CD4-positive, alpha-beta T cell treated with Interleukin-4 for 1 hour (primary cell): ENCODE data around the gene XPO1.
A peak's percentile ranks its signal among the peaks of the same experiment; 100 is the strongest.
"Not testable (repeated sequence)": the region's sequence is repeated elsewhere in the genome, so short reads cannot be mapped to it uniquely, and the experiment has no call there.

ENCODE experiments used
- DNase-seq, 2 donors: peaks; one replicate each; pipeline ENCODE4 v3.0.0-alpha.2; 2020 to 2022

The XPO1 gene

DNA sequence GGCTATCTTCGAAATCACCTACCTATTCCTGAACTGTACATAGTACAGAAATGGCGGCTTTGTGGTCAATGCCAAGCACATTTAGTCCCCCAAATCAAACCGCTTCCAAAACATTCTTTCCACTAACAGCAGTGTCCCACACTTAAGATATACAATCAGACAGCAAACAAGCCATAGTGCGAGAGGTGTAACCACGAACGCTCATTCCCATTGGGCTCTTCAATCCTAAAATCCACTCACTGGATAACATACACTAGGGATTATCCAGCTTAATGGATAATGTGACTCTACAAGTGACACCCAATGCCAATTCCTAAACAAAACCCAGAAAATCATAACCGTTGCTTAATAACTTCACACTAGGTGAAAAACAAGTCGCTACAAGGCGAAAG is 2.0 kb downstream of the XPO1 start:
- peak in 1 of 2 donors; percentile 26 for DNase-seq

DNA sequence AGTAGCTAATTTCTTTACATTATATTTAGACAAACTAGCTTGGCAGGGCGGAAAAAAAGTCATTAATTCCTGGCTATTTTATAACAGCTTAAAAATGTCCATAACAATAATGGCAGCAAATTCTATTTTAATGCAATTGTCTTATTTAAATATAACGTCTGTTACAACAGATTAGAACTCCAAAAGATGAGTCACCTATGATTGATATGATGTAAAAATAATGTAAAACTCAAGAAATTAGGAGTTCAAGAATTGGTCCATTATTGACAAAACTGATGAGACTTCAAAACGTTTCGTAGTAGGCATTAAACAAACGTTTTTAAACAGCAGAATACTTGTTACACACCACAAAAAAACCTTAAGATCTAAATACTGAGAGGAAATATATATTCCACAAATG is 2.7 kb downstream of the XPO1 start:
- no peak for DNase-seq

DNA sequence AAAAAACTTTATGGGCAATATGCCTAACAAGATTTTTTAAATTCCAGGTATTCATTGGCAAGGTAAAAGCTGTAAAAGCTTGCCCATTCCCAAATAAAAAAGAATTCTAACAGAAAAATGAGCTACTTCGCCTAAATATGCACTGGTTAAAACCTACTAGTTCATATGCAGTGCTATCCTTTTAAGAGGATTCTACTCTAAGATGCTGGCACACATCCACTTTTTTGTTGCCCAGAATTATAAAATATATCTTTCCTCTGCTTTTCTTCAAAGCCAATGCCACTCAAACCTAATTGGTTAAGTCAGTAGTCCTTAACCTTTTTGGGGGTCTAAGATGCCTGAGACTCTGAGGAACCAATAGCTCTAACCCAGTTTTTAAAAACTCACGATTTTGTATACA is 3.2 kb downstream of the XPO1 start:
- DNase-seq, result no peak

DNA sequence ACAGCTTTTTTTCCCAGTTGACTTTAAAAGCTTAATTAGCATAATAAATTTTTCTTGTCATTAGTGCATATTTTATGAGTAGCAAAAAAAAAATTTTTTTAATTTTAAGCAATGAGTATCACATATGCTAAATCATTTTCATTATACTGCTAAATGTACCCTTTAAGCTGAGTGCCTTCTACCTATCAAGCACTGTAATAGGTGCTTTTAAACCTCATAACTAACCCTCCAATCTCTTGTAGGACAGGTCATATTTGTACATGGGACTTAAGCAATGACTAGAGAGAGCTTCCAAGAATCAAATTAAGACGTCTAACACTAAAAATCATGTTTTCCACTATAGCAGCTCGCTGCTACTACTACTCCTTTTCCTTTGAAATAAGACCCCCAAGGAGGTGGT is 7.4 kb downstream of the XPO1 start:
- DNase-seq, result no peak

DNA sequence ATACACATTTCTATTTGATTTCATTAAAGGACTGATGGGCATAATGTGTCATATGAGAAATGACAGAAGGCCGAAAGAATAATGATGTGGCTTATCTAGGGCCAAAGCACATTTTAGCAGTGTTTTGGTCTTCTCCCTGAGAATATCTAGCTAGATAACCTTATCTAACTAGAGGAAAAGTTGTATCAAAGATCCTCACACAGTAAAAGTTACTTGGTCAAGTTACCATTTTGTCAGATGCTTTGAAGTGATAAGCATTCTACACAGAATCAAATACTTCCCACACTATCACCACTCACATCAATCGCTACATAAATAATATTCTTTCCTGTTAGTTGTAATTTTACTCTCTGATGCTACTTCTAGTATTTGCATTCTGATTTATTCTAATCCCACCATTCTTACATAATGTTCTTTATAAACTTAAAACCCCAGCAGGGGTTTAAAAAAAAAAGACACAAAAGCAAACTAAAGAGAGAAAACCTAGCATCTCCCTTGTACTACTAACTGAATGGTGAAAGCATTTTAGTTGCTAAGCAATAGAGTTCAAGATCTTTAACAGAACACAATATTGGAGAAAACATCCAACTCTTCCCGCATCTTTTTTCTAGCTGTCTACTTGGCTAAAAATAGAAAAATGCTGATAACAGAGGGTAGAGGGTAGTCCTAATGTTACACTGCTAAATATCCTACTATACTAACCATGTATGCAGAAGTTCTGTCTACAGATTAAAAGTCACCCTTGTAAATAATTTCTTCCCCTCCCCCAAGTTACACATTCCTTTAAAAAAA is 8.0 kb downstream of the XPO1 start:
- no peak for DNase-seq

DNA sequence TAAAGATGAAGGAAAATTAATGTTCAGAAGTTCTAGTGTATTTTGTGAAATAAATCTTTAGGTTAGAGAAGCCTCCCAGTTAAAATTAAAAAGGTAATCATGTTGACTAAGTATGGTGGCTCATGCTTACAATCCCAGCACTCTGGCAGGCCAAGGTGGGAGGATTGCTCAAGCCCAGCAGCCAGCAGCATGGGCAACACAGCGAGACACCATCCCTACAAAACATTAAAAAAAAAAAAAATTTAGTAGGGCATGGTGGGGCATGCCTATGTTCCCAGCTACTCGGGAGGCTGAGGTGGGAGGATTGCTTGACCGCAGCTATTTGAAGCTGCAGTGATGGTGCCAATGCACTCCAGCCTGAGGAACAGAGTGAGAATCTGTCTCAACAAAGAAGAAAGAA is 17.9 kb downstream of the XPO1 start:
- no peak for DNase-seq

DNA sequence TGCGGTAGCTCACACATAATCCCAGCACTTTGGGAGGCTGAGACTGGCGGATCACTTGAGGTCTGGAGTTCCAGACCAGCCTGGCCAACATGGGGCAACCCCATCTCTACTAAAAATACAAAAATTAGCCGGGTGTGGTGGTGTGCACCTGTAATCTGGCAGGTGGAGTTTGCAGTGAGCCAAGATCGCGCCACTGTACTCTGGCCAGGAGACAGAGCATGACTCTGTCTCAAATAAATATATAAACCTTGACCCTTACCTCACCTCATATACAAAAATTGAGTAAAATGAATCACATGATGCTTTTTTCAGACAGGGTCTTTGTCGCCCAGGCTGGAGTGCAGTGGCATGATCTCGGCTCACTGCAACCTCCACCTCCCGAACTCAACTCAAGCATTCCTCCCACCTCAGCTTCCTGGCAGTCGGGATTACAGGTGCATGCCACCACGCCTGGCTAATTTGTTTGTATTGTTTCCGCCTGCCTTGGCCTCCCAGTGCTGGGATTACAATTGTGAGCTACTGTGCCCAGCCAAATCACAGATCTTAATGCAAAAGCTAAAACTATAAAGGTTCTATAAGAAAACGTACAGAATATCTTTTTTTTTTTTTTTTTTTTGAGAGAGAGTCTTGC is 25.3 kb downstream of the XPO1 start:
- DNase-seq, result no peak

DNA sequence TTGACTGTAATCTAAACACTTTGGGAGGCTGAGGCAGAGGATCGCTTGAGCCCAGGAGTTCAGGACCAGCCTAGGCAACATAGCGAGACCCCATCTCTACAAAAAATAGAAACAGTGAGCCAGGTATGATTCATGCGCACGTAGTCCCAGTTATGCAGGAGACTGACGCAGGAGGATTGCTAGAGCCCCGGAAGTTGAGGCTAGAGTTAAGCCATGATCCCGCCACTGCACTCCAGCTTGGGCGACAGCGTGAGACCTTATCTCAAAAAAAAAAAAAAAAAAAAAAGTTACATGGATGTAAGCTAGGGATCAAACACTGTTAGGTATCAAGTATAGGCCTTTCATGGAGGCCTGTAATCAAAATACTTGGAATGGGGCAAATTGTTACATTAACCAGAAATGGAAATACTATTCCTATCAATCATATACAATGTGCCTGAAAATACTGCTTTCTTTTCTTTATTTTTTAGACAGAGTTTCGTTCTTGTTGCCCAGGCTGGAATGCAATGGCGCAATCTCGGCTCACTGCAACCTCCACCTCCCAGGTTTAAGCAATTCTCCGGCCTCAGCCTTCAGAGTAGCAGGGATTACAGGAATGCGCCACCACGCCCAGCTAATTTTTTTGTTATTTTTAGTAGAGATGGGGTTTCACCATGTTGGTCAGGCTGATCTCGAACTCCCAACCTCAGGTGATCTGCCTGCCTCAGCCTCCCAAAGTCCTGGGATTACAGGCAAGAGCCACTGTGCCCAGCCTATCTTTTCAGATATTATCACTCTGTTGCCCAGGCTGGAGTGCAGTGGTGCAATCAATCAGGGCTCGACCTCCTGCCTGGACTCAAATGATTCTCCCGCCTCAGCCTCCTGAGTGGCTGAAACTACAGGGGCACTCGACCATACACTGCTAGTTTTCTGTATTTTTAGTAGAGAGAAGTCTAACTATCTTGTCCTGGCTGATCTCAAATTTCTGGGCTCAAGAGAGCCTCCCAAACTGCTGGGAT is 27.2 kb downstream of the XPO1 start:
- DNase-seq, result no peak

DNA sequence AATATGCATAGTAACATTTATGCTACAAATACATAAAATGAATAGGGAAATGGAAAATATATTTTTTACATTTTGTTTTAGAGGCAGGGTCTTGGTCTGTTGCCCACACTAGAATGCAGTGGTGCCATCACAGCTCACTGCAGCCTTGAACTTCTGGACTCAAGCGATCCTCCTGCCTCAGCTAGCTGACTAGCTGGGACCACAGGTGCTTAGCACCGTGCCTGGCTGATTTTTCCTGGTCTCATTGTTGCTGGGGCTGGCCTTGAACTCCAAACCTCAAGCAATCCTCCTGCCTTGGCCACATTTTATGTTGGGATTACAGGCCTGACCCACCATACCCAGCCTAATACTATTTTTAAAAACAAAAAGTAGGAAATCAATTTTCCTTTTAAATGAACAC is 33.2 kb downstream of the XPO1 start:
- DNase-seq, result no peak

DNA sequence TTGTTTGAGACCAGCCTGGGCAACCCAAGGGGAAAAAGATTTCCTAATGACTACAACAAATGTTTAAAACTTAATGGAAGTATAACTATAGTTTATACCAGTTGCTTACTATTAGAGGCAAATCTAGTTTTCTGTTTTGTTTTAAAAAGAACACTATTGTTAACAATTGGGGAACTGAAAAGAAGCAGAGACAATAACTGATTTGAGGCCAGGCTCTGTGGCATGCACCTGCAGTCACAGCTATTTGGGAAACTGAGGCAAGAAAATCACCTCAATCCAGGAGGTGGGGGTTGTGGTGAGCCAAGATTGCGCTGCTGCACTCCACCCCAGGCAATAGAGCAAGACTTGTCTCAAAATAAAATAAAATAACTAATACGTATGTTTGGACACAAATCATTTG is 39.1 kb downstream of the XPO1 start:
- no peak for DNase-seq

DNA sequence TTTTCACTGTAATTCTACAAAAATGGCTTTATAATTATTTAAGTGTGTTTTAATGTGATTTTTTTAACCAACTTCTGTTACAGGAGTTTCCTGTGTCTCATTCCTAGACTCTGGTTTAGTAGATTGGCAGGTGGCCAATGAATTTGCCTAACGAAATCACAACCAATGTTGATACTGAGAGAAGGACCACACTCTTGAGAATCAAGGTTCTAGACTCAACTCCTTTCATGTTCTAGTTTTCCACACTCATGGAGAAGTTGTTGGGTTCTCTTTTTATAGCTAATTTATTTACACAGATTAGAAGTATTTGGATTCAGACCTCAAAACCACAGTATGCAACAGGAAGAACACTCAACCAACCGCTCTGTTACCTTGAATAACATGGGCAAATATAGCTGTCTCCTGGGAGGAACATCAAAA is 44.6 kb downstream of the XPO1 start:
- peak in 1 of 2 donors; percentile 32 for DNase-seq

DNA sequence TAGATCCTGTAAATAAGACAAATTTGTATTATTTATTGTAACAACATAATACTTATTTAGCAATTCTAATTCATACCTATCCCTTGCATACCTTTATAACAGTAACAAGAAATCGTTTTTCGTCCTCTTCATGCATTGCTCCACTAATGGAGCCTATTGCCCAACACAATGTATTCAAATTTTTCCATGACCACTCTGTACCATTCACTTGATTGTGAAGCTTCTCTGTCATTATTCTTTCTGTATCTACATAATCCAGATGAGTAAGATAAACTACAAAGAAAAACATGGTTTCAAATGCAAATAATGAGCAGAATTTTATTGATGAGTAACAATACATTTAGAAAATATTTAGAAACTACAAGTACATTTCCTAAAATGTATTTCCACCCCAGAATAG is 45.7 kb downstream of the XPO1 start:
- DNase-seq, result no peak

DNA sequence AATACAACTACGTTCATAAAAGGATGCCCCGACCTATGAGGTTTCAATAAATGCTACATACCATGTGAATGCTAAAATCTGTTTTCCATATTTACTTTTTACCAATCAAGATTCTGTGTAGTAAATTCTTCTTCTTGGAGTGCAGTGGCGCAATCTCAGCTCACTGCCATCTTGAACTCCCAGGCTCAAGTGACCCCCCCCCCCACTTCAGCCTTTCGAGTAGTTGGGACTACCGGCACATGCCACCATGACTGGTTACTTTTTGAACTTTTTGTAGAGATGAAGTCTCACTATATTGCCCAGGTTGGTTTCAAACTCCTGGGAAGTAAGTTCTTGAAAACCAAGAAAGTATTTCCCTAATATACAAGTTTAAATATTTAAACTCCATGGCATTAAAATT is 52.9 kb downstream of the XPO1 start:
- no peak for DNase-seq

DNA sequence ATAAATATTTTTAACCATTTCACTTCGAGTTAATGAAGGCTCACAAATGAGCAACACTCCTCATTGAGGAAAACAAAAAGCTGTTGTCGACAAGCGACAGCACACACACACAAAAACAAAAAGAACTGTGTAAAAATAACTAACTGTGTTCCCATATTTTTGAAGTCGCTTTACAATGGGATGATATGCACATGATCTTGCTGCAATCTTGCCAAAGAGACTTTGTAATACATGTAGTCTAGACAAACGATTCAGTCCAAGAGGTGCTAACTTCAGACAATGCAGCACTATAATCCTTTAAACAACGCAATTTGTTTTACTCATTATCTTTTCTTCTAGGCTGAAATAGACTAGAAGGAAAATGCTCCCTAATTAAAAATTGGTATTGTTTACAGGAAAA is 60.1 kb downstream of the XPO1 start:
- DNase-seq, result no peak

DNA sequence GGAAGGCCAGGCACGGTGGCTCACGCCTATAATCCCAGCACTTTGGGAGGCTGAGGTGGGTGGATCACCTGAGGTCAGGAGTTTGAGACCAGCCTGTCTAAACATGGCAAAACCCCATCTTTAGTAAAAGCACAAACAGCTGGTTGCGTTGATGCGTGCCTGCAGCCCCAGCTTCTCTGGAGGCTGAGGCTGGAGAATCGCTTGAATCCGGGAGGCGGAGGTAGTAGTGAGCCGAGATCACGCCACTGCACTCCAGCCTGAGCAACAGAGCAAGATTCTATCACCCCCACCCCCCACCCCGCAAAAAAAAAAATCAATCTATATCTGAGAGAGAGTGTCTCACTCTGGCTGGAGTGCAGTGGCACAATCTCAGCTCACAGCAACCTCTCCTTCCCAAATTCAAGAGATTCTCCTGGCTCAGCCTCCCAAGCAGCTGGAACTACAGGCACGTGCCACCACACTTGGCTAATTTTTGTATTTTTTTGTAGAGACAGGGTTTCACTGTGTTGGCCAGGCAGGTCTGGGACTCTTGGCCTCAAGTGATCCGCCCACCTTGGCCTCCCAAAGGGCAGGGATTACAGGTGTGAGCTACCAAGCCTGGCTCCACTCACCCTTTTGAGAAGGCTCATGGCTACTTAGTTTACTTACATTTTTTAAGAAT is 61.1 kb downstream of the XPO1 start:
- not testable (repeated sequence) for DNase-seq

DNA sequence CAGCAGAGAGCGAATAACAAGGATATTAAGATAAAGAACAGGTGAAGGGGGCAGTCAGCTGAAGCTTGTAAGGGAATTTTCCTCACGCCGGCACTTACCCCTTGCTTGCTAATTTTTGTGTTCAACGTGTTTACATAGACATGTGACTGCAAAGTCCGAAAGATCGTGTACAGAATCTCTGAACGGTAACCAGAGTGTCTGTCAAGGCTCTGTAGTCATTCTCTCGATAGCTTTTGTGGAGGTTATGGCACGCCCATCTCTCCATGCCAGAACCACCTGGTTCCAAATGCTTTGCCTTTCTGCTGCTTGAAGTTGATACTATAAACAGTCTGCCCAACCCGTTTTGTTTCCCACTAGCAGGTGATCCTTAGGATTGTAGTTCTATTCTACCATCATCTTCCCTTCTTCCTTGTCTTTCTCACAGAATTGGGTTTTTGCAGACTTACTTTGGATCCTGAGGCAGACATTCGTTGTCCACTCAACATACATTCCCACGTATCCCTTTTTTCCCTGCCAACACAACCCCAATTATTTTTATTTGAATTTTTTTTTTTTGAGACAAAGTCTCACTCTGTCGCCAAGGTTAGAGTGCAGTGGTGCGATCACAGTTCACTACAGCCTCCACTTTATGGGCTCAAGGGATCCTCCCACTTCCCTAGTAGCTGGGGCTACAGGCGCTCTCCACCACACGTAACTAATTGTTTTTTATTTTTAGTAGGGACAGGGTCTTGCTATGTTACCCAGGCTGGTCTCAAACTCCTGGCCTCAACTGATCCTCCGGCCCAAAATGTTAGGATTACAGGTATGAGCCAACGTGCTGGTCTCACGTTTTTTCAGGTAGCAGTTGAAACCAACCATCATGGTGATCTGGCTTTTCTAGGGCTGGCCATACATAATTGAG is 66.0 kb downstream of the XPO1 start:
- peak; percentile 26 to 49 for DNase-seq

DNA sequence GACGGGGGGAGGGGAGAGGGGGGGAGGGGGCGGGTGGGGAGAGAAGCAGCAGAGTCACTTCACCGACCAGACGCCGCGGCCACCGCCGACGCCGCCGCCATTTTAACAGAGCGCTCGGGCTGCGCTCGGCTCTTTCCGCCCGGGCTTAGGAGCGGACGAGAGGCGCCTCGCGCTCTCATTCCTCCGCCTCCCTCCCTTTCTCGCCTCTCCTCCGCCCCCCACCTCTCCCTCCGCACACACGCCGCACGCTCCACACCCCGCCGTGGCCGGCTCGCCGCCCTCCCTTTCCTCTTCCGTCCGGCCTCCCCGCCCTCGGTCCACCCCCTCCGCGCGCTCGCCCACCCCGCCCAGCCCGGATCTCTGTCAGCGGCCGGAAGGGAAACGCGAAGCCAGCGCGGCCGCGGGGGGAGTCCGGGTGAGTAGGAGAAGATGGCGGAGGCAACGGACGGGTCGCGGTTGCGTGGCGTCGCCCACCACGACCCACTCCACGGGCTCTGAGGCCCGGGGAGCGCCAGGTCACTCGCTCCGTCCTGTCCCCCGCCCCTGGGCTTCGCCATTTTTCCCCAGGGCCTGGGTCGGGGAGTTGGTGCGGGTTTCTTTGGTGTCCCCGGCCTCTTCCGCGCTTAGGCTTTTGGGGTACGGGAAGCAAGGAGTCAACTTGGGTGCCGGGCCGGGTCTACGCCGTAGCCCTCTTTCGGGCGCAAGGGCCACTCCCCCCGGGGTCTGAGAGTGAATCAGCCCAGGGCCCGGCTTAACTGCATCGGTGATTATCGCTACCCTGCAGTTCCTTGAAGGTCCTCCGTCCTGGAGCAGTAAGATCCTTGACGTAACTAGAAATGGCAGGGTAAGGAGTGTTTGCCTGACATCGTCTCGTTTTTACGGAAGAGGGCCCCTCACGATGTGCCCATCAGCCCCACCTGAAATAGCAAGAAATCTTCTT is 66.9 kb downstream of the XPO1 start, which contains the start of gene USP34:
Gene USP34 (minus strand): TSS at position 123 of the 940 bp plus-strand sequence. CDS start 395 bp downstream, outside the sequence.
- DNase-seq, result peak; percentile 96 to 97

DNA sequence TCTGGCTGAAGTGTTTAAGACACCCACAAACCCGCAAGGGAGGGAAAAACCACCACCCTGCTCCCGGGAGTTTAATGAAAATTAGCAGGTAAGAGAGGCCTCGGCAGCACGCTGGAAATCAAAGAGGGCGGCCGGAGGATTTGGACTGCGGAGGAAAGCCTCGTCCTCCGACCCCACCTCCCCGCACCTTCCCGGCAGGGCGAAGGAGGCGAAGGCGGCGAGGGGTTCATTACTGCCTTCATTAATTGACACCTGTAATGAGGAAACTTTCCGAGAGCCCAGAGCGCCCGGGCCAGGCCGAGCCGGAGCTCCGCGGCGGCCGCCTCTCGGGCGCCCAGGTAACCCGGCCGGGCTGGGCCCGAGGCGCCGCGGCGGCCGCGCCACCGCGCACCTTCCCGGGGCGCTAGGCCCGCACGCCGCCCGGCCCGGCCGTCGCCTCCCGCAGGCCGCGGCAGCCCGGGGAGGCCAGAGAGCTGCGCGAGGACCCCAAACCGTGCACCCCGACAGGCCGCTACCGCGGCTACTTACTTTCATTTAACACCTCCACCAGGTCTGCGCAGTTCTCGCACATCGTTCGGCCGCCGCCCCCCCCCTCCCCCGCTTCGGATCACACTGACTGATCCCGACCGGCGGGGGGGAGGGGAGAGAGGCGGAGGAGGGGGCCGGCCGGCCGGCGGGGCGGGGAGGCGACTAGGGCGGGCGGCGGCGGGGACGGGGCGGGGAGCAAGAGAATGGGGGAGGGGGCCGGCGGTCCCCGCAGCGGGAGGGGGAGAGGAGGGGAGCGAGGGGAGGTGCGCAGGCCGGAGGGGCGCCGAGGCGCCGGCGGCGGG is 67.8 kb downstream of the XPO1 start:
- peak; percentile 83 to 87 for DNase-seq

DNA sequence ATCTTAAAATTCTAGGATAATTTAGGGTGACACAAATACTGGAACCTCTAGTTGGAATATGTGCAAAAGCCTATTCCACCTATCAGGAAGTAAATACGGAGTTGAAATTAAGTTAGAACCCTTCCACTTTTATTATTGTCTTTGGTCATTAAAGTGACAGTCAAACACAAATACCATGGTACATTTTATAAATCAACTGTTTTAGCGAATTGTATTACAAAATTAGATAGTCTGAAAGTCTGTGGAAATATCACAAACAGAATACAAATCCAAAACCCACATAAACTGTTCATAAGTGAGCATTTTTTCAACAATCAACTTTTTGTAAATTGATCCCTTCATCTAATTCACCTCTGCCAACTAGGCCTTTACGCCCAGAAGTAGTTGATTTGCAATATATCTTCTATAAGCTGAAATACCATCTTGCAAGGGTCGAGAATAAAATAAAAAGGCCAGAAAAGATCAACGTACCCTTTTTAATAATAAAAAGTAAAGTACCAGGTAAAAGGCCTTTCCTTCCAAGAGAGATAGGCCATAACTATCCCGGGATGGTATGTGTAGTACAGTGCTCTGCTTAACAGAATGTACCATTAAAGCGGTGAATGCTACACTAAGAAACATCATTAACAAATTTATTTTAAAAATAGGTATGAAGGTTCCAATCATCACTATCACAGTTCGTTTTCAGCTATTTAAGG is 68.6 kb downstream of the XPO1 start:
- DNase-seq, result no peak
